Panc1 (cell line): Measurements from ENCODE around the gene HDAC7. TPM values are rescaled to one million over a fixed set of nuclear protein-coding genes. Genes with fewer than 3 reads are reported as not detected.
"Not testable (repeated sequence)": the region's sequence is repeated elsewhere in the genome, so short reads cannot be mapped to it uniquely, and the experiment has no call there.

Experiments
- ATAC-seq: fragments of 200-7000 bp; cut with Tn5 transposase; 2 replicates; pipeline ENCODE4 v1.9.1; 2020; ENCODE audit warnings: mild to moderate bottlenecking, moderate library complexity
- BruUV-seq: library from RNA; stranded (reverse); fragments of 400-500 nt; replicated peaks from 2 replicates; lab custom pipeline; 2021; lab: Mats Ljungman, UMichigan
- CTCF ChIA-PET: fragments of 300-600 bp; sonication (Branson Sonifier 250); formaldehyde crosslinking; loops from one replicate; lab custom pipeline; 2022; ENCODE audit warnings: antibody characterized with exemption; lab: Charles Lee
- POLR2A ChIA-PET: fragments of 300-600 bp; sonication (Branson Sonifier 250); formaldehyde crosslinking; loops from one replicate; lab custom pipeline; 2022; ENCODE audit warnings: antibody characterized with exemption; lab: Charles Lee
- DNase-seq: peaks from one replicate; pipeline ENCODE4 v3.0.0-alpha.2; 2010; ENCODE audit warnings: low read depth, low spot score
- H3K27ac ChIP-seq: 2 replicates; pipeline ENCODE4 v1.5.1; 2011; ENCODE audit warnings: mild to moderate bottlenecking, low read length, inconsistent platforms
- H3K27me3 ChIP-seq: fragments of 200-500 bp; sonication (Bioruptor generic); 2 replicates; pipeline ENCODE4 v1.6.0; 2014; ENCODE audit warnings: low read length, inconsistent platforms; ENCODE audit not compliant: control insufficient read depth, insufficient read depth
- H3K36me3 ChIP-seq: fragments of 200-500 bp; sonication (Bioruptor generic); 2 replicates; pipeline ENCODE4 v1.5.1; 2014; ENCODE audit warnings: inconsistent platforms, mild to moderate bottlenecking, low read length, moderate library complexity; ENCODE audit not compliant: control insufficient read depth, insufficient read depth
- H3K4me1 ChIP-seq: 2 replicates; pipeline ENCODE4 v1.5.1; 2011; ENCODE audit warnings: inconsistent platforms, mild to moderate bottlenecking, low read length, moderate library complexity; ENCODE audit not compliant: control insufficient read depth, insufficient read depth
- H3K4me3 ChIP-seq, 2 experiments: 2 replicates each; pipeline ENCODE4 v1.5.1; 2011 to 2012; ENCODE audit warnings: low read depth in 2 of 2, low read length in 2 of 2, mild to moderate bottlenecking in 2 of 2, inconsistent platforms in 1 of 2, moderate library complexity in 1 of 2
- H3K9me3 ChIP-seq: fragments of 200-500 bp; sonication (Bioruptor generic); 2 replicates; pipeline ENCODE4 v1.5.1; 2014; ENCODE audit warnings: low read depth, mild to moderate bottlenecking, inconsistent platforms, low read length, moderate library complexity; ENCODE audit not compliant: control insufficient read depth, insufficient read depth
- CTCF ChIP-seq: fragments of 450-650 bp; IDR thresholded peaks from 2 replicates; pipeline ENCODE4 v1.5.1; 2017; ENCODE audit warnings: mild to moderate bottlenecking
- POLR2AphosphoS5 ChIP-seq: IDR thresholded peaks from 2 replicates; pipeline ENCODE4 v1.6.1; 2012; ENCODE audit warnings: mild to moderate bottlenecking, low read depth, low read length, moderate library complexity
- REST ChIP-seq, 2 experiments: IDR thresholded peaks; 2 replicates each; pipeline ENCODE4 v1.6.1; 2011 to 2012; ENCODE audit warnings: low read depth in 2 of 2, control low read depth in 1 of 2, low read length in 1 of 2, mild to moderate bottlenecking in 1 of 2, moderate library complexity in 1 of 2; ENCODE audit not compliant: insufficient read depth in 1 of 2
- SIN3A ChIP-seq: IDR thresholded peaks from 2 replicates; pipeline ENCODE4 v1.6.1; 2012; ENCODE audit warnings: low read depth, mild to moderate bottlenecking, low read length, moderate library complexity, borderline replicate concordance; ENCODE audit not compliant: insufficient read depth
- TCF7L2 ChIP-seq: IDR thresholded peaks from 2 replicates; pipeline ENCODE4 v1.6.1; 2011; ENCODE audit warnings: mild to moderate bottlenecking, low read depth, low read length, inconsistent platforms
- in situ Hi-C: cut with HindIII; loops from 2 replicates; pipeline ENCODE4 v1.10.0; 2016; ENCODE audit warnings: low sequenced_read_pairs, low pct_unique_long_range_greater_than_20kb
- intact Hi-C: fragments of 100-400 bp; cut with micrococcal nuclease; formaldehyde crosslinking; loops from one replicate; pipeline ENCODE4 v1.10.0; 2022; ENCODE audit not compliant: unreplicated experiment
- total RNA-seq: library from RNA; stranded (reverse); gene quantifications from one replicate; pipeline ENCODE4 v1.2.1, GENCODE V29; 2021; ENCODE audit not compliant: unreplicated experiment

HDAC7 gene
- total RNA-seq, 1 experiment from 2014 or later: 84.2 TPM

- H3K27me3 ChIP-seq: peaks cover 3% of the 10 kb centered on the region; the same call in 1 of the 2 replicates
- H3K36me3 ChIP-seq: no peaks in the 10 kb centered on the region
- no peak overlapping the region for H3K27ac ChIP-seq
- BruUV-seq: no TSS peak
- CTCF ChIA-PET: no interaction called here
- H3K4me3 ChIP-seq: no peak overlapping the region
- intact Hi-C loops: no loop called here
- H3K4me1 ChIP-seq: no peaks in the 10 kb centered on the region
- in situ Hi-C loops: no loop called here
- no peaks in the 10 kb centered on the region for H3K9me3 ChIP-seq
- POLR2A ChIA-PET: no interaction called here
- no peak for DNase-seq
- TF ChIP-seq TCF7L2: no peak
- TF ChIP-seq CTCF: no peak
- no peak for TF ChIP-seq SIN3A
- TF ChIP-seq POLR2AphosphoS5: no peak
- TF ChIP-seq REST (IDR thresholded peaks at IDR 0.05; ENCODE audit: insufficient read depth in 1 of 2, low read depth in 2 of 2, low read length in 1 of 2): no peak
- ATAC-seq: peak; percentile 43; the same call in 1 of the 2 replicates
These were observed 24.7 kb upstream of the HDAC7 start for GRCh38 chr12:47844264-47845019.

- POLR2A ChIA-PET: no interaction called here
- in situ Hi-C loops (no loop called here), intact Hi-C loops (no loop called here)
- H3K9me3 ChIP-seq: no peaks in the 10 kb centered on the region
- H3K4me3 ChIP-seq: no peak overlapping the region
- ATAC-seq (no peak), DNase-seq (no peak)
- H3K27ac ChIP-seq: no peak overlapping the region
- CTCF ChIA-PET: interaction anchor here (0.6 kb wide), 1 partner anchor 110 kb away, joined by 3 read pairs; no protein-coding TSS in a partner anchor
- H3K27me3 ChIP-seq: peaks cover 3% of the 10 kb centered on the region; the same call in 1 of the 2 replicates
- BruUV-seq: no TSS peak
- no peaks in the 10 kb centered on the region for H3K4me1 ChIP-seq
- no peaks in the 10 kb centered on the region for H3K36me3 ChIP-seq
- no peak for TF ChIP-seq SIN3A
- TF ChIP-seq POLR2AphosphoS5: no peak
- no peak for TF ChIP-seq CTCF
- no peak for TF ChIP-seq TCF7L2
- TF ChIP-seq REST (IDR thresholded peaks at IDR 0.05; ENCODE audit: insufficient read depth in 1 of 2, low read depth in 2 of 2, low read length in 1 of 2): no peak
These were observed 23.7 kb upstream of the HDAC7 start for GRCh38 chr12:47843226-47843980.

- H3K4me1 ChIP-seq, H3K27me3 ChIP-seq, H3K36me3 ChIP-seq, H3K4me3 ChIP-seq, H3K9me3 ChIP-seq, DNase-seq, H3K27ac ChIP-seq, in situ Hi-C loops, BruUV-seq, ATAC-seq, POLR2A ChIA-PET, intact Hi-C loops: not testable (repeated sequence)
- CTCF ChIA-PET: interaction anchor here (0.6 to 0.8 kb wide), 3 partner anchors 34 to 109 kb away, joined by 3 to 5 read pairs (median 4); no protein-coding TSS in a partner anchor
These were observed 22.8 kb upstream of the HDAC7 start for GRCh38 chr12:47842543-47842942.
